NT2/D1 (cell line): ENCODE results near the gene MAPK11.

Experiments used
- SUZ12 ChIP-seq: IDR thresholded peaks from 2 replicates; pipeline ENCODE4 v1.6.1; 2011; ENCODE audit not compliant: insufficient read length, insufficient read depth; ENCODE audit errors: extremely low read depth
- YY1 ChIP-seq: IDR thresholded peaks from 2 replicates; pipeline ENCODE4 v1.6.1; 2011; ENCODE audit not compliant: insufficient read length, insufficient read depth

GRCh38 chr22:50246242-50247175 is 23.7 kb downstream of the MAPK11 start:
- TF ChIP-seq YY1 (no peak), SUZ12 (no peak)
